Myocyte (in vitro differentiated cells): ENCODE results near the gene STARD13. TPM values are rescaled to one million over a fixed set of nuclear protein-coding genes. Genes with fewer than 3 reads are reported as not detected.
"Not testable (repeated sequence)": the region's sequence is repeated elsewhere in the genome, so short reads cannot be mapped to it uniquely, and the experiment has no call there.

ENCODE experiments used
- DNase-seq: peaks from one replicate; pipeline ENCODE4 v3.0.0-alpha.2; 2012; ENCODE audit warnings: low read depth
- total RNA-seq: library from RNA; depleted of rRNA; stranded (reverse); fragments of >200 nt; gene quantifications from 2 replicates; pipeline ENCODE4 v1.2.3, GENCODE V29; 2014

The STARD13 gene
- total RNA-seq, 1 donor from 2014 or later = 28.6 TPM

GRCh38 chr13:33180122-33180804 lies 105.3 kb downstream of the STARD13 start:
- DNase-seq = no peak

GRCh38 chr13:33179463-33179862 lies 106.1 kb downstream of the STARD13 start:
- DNase-seq = no peak

GRCh38 chr13:33178209-33178840 lies 107.2 kb downstream of the STARD13 start:
- no peak for DNase-seq

- DNase-seq = peak; percentile 26
Measured at GRCh38 chr13:33177340-33178208, 108.0 kb downstream of the STARD13 start.

GRCh38 chr13:33176526-33176925 lies 109.0 kb downstream of the STARD13 start:
- DNase-seq = no peak

GRCh38 chr13:33175991-33176390 lies 109.6 kb downstream of the STARD13 start:
- DNase-seq = no peak

GRCh38 chr13:33174931-33175330 lies 110.6 kb downstream of the STARD13 start:
- DNase-seq = no peak

GRCh38 chr13:33174491-33174890 lies 111.1 kb downstream of the STARD13 start:
- no peak for DNase-seq

- DNase-seq = no peak
Measured at GRCh38 chr13:33172911-33173310, 112.6 kb downstream of the STARD13 start.

GRCh38 chr13:33172400-33172799 lies 113.2 kb downstream of the STARD13 start:
- DNase-seq = peak; percentile 45

- no peak for DNase-seq
Measured at GRCh38 chr13:33169273-33169980, 116.1 kb downstream of the STARD13 start.

GRCh38 chr13:33168321-33168960 lies 117.1 kb downstream of the STARD13 start:
- no peak for DNase-seq

- DNase-seq = no peak
Measured at GRCh38 chr13:33167491-33167890, 118.1 kb downstream of the STARD13 start.

- DNase-seq = no peak
Measured at GRCh38 chr13:33165787-33166186, 119.8 kb downstream of the STARD13 start.

- DNase-seq = no peak
Measured at GRCh38 chr13:33164331-33164730, 121.2 kb downstream of the STARD13 start.

GRCh38 chr13:33162725-33163124 lies 122.8 kb downstream of the STARD13 start:
- DNase-seq = not testable (repeated sequence)

- DNase-seq = no peak
Measured at GRCh38 chr13:33158816-33159215, 126.7 kb downstream of the STARD13 start.

- no peak for DNase-seq
Measured at GRCh38 chr13:33158271-33158670, 127.3 kb downstream of the STARD13 start.

- peak; percentile 52 for DNase-seq
Measured at GRCh38 chr13:33154911-33155310, 130.6 kb downstream of the STARD13 start.

GRCh38 chr13:33153421-33154404 lies 131.8 kb downstream of the STARD13 start:
- DNase-seq = no peak
